Activated CD4-positive, alpha-beta T cell treated with anti-CD3 and anti-CD28 coated beads, Interleukin-2, amount 10 ng/mL, durations not matched to agents 24 days and 14 days (primary cell): ENCODE data around the gene PPP1R12B. TPM values are rescaled to one million over a fixed set of nuclear protein-coding genes. Genes with fewer than 3 reads are reported as not detected.
"Not testable (repeated sequence)": the region's sequence is repeated elsewhere in the genome, so short reads cannot be mapped to it uniquely, and the experiment has no call there.

Experiments
- DNase-seq: peaks from one replicate; pipeline ENCODE4 v3.0.0; 2022
- H3K27ac Mint-ChIP-seq: one replicate; pipeline ENCODE4 v1.8.0; 2022; ENCODE audit warnings: mild to moderate bottlenecking, mixed read lengths
- H3K27me3 Mint-ChIP-seq: one replicate; pipeline ENCODE4 v1.8.0; 2022; ENCODE audit warnings: mixed read lengths
- H3K36me3 Mint-ChIP-seq: one replicate; pipeline ENCODE4 v1.8.0; 2022; ENCODE audit warnings: low read depth, mild to moderate bottlenecking, mixed read lengths
- H3K4me1 Mint-ChIP-seq: one replicate; pipeline ENCODE4 v1.8.0; 2021; ENCODE audit warnings: mixed read lengths
- H3K4me3 Mint-ChIP-seq: one replicate; pipeline ENCODE4 v1.8.0; 2022; ENCODE audit warnings: mild to moderate bottlenecking, moderate library complexity, mixed read lengths
- H3K9me3 Mint-ChIP-seq: one replicate; pipeline ENCODE4 v1.8.0; 2021; ENCODE audit warnings: mixed read lengths
- intact Hi-C: fragments of 100-400 bp; cut with micrococcal nuclease; formaldehyde crosslinking; loops from one replicate; pipeline ENCODE4 v1.15.1; 2023
- total RNA-seq: library from RNA; stranded (reverse); gene quantifications from 2 replicates; pipeline ENCODE4 v1.2.3, GENCODE V29; 2022

PPP1R12B gene
- total RNA-seq, 1 donor from 2014 or later, result 14.8 TPM

DNA sequence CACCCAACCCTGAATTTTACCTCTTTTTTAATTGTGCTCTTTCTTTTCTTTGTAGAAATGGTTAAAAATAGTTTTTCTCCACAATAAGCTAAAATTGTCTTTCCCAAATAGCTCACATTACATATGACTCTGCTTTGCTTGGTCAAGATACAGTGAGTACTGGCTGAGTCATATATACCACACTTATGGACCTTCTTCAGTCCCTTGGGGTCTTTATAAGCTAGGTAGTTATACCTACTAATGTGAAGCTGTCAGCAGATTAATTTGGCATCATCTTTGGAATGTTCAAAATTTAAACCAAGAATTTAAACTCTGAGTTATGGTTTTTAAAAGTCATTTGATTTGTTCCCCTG lies 111.6 kb downstream of the PPP1R12B start:
- intact Hi-C loops, result loop anchor here (5.0 kb wide), 2 partner anchors 112 to 262 kb away; no protein-coding TSS in a partner anchor
- not testable (repeated sequence) for DNase-seq, H3K9me3 Mint-ChIP-seq, H3K36me3 Mint-ChIP-seq, H3K27ac Mint-ChIP-seq, H3K4me3 Mint-ChIP-seq, H3K4me1 Mint-ChIP-seq, H3K27me3 Mint-ChIP-seq

DNA sequence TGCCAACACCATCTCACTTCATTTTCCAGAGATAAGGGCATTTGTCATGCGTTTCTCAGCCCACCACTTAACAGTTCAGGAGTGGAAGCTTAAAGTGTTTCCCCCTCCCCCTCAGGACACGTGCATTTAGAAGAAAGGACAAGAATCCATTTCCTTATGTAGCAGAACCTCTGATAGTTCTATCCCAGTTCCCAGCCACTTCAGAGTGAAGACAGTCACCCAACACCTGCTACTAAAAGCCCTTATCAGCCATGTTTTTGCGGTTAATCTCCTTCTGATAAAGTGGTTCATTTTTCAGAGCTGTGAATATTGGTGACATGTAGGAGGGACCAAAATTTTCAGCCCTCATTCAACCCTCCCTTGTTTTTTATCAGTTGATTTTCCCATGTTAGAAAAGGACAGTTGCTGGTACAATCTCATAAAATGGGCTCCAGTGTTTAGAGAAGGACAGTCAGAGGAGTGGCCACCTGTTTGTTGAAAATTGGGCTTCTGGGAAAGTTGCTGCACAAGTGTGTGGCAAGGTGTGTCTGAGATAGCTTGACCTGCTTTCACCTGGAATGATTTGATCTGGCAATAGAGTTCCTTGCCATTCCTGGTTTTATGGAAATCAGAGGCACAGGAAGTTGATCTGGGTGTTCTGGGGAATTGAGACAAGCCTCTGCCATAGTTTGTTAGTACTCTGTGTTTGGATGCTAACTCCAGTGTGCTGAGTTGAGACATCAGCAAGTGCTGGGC lies 114.0 kb downstream of the PPP1R12B start:
- no peaks in the 10 kb centered on the region for H3K27me3 Mint-ChIP-seq
- no peak overlapping the region for H3K4me3 Mint-ChIP-seq
- no peak for DNase-seq
- no peaks in the 10 kb centered on the region for H3K36me3 Mint-ChIP-seq
- intact Hi-C loops, result loop anchor here (5.0 kb wide), 2 partner anchors 110 to 260 kb away; no protein-coding TSS in a partner anchor
- H3K4me1 Mint-ChIP-seq, result no peaks in the 10 kb centered on the region
- H3K27ac Mint-ChIP-seq, result no peak overlapping the region
- H3K9me3 Mint-ChIP-seq, result no peaks in the 10 kb centered on the region

DNA sequence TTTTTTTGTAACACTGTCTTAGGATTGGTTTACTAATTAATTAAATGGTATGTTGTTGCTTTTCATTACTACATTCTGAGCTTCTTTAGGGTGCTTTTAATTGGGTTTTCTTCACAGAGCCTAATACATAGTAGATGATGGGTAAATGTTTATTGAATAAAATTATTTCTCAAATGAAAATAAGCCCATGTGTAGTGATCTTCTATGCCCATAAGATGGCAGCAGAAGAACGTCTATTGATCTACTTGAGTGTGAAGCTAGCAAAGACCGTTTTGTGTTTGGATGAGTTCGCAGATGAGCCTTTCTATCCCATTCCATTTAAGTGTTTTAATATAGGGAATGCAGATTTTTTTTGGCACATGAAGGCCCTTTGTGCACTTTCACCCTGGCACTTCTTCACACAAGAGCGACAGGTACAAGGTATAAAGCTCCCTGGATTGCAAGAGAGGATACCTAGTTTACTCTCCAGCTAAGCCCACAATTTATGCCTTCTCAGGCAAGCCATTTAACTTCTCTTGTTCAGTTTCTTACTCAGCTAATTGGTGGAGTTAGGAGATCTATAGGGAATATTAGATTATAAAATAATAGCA lies 115.7 kb downstream of the PPP1R12B start:
- not testable (repeated sequence) for H3K9me3 Mint-ChIP-seq, H3K27me3 Mint-ChIP-seq, H3K27ac Mint-ChIP-seq, H3K4me3 Mint-ChIP-seq, H3K4me1 Mint-ChIP-seq, H3K36me3 Mint-ChIP-seq
- intact Hi-C loops, result loop anchor here (5.0 kb wide), 2 partner anchors 108 to 258 kb away; no protein-coding TSS in a partner anchor
- peak; percentile 65 for DNase-seq

DNA sequence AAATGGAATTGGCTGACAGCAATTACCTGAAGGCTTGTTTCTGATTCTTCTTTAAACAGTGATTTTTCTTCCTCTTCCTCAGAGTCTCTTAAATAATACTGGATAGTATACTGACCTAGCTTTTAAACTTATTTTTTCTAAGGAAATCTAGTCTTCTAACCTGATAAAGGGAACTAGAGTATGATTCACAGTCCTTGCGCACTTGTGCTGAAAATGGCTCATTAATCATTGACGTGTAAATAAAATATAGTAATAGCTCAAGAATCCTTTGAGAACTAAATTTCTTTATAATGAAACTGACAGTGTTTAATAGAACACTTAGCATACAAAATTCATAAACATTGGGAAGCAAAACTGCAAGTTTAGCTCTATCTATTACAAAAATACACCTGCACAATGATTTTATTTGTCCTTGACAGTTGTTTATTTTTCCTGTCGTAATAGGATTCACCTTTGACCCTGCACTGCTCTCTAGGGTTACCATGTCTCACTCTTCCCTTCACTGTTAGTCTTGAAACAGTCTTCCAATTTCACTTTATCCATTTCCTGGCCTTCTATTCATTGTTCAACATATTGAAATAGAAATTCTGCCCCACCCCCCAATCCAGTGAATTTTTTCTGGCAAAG lies 117.3 kb downstream of the PPP1R12B start:
- H3K27me3 Mint-ChIP-seq, DNase-seq, H3K9me3 Mint-ChIP-seq, H3K36me3 Mint-ChIP-seq, H3K4me1 Mint-ChIP-seq, intact Hi-C loops, H3K4me3 Mint-ChIP-seq, H3K27ac Mint-ChIP-seq: not testable (repeated sequence)

DNA sequence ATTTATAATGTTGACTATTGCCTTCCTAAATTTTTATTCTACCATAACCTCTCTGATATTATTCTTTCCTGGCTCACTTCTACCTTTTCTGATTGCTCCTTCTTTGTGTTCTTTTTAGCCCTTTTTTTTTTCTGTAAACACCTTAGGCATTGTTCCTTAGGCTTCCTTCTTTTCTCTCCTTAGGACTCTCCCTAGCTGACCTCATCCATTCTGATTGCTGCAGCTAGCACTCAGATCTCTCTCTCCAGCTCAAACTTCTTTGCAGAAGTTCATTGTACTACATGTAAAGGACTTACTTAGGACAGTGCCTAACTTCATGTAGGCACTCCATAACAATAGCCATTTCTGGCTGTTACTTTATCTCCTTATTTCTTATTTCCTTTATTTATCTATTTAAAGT lies 117.8 kb downstream of the PPP1R12B start:
- H3K27ac Mint-ChIP-seq, H3K36me3 Mint-ChIP-seq, H3K27me3 Mint-ChIP-seq, H3K4me3 Mint-ChIP-seq, H3K4me1 Mint-ChIP-seq, H3K9me3 Mint-ChIP-seq, intact Hi-C loops, DNase-seq: not testable (repeated sequence)

DNA sequence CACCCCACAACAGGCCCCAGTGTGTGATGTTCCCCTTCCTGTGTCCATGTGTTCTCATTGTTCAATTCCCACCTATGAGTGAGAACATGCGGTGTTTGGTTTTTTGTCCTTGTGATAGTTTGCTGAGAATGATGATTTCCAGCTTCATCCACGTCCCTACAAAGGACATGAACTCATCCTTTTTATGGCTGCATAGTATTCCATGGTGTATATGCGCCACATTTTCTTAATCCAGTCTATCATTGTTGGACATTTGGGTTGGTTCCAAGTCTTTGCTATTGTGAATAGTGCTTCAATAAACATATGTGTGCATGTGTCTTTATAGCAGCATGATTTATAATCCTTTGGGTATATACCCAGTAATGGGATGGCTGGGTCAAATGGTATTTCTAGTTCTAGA lies 118.9 kb downstream of the PPP1R12B start:
- H3K27me3 Mint-ChIP-seq, H3K4me3 Mint-ChIP-seq, H3K36me3 Mint-ChIP-seq, H3K4me1 Mint-ChIP-seq, DNase-seq, intact Hi-C loops, H3K27ac Mint-ChIP-seq, H3K9me3 Mint-ChIP-seq: not testable (repeated sequence)

DNA sequence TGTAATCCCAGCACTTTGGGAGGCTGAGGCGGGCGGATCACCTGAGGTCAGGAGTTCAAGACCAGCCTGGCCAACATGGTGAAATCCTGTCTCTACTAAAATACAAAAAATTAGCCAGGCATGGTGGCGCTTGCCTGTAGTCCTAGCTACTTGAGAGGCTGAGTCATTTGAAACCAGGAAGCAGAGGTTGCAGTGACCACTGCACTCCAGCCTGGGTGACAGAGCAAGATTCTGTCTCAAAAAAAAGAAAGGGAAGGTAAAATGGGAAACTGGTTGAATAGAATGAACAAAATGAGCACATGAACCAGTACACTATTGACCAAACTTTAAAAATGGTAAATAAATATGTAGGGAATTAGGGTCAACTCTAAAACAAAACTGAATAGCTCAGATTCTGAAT lies 120.2 kb downstream of the PPP1R12B start:
- H3K9me3 Mint-ChIP-seq, H3K36me3 Mint-ChIP-seq, H3K4me3 Mint-ChIP-seq, DNase-seq, intact Hi-C loops, H3K27ac Mint-ChIP-seq, H3K27me3 Mint-ChIP-seq, H3K4me1 Mint-ChIP-seq: not testable (repeated sequence)

DNA sequence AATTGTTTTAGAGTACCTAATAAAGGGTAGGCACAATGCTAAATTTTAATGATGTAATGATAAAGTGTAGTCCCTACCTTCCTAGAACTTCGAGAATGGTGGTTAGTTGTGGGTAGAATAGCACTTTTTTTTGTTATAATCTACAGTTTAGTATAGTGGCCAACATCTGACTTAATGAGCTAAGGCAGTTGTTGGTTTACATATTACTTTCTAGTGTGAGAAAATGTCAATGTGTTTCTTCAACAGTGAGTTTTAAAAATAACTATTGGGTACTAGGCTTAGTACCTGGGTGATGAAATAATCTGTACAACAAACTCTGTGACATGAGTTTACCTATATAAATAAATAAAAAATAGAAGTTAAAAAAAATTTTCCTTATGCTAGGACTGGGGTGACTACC lies 120.6 kb downstream of the PPP1R12B start:
- DNase-seq, H3K27ac Mint-ChIP-seq, H3K36me3 Mint-ChIP-seq, intact Hi-C loops, H3K27me3 Mint-ChIP-seq, H3K4me1 Mint-ChIP-seq, H3K9me3 Mint-ChIP-seq, H3K4me3 Mint-ChIP-seq: not testable (repeated sequence)

DNA sequence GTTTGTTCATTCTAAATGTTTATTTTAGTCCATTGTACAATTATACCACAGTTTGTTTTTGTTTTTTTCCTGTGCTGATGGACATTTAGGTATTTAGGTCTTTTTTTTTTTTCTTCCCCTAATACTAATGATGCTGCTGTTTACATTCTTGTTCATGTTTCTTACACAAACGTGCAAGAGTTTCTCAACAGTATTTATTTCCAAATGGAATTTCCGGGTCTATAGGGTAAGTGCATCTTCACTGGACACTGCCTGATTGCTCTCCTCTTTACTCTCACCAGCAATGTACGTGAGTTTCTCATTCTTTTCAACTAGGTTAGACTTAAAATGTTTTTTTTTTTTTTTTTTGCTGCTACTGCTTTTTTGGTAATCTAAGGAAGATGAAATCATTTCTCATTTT lies 122.7 kb downstream of the PPP1R12B start:
- Mint-ChIP-seq H3K27ac (no peak overlapping the region), H3K27me3 (no peaks in the 10 kb centered on the region), H3K4me3 (no peak overlapping the region), H3K9me3 (no peaks in the 10 kb centered on the region), H3K4me1 (no peaks in the 10 kb centered on the region), H3K36me3 (peaks cover 4% of the 10 kb centered on the region)
- no peak for DNase-seq
- intact Hi-C loops, result no loop called here

DNA sequence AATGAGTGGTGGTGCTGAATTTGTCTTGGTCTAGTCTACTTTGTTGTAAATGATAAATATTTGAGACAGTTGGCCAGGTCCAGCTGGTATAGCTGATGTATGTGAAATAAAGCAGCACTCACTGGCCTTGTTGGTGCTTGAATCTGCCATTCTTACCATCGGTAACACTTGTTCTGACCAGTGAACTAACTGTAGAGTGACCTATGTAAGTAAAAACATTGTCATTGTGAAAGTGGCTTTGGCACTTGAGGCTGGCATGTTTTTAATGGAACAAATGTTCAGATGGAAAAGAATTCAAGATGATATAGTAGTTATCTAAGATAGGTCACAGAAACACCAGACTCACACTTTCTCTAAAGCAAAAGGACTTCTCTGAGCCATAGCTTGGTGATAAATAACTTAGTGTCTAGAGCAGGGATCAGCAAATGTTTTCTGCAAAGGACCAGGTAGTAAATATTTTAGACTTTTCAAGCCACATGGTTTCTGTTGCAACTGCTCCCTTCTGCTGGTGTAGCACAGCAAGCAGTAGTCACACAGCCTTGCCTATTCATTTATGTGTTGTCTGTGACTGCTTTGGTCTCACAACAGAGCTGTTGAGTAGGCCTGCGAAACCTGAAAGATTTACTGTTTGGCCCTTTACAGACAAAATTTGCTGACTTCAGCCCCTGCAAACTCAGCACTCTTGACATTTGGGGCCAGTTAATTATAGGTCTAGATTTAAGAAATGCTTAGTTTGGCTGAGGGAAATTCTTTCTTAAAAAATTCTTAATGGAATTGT lies 124.0 kb downstream of the PPP1R12B start:
- DNase-seq, H3K4me3 Mint-ChIP-seq, intact Hi-C loops, H3K9me3 Mint-ChIP-seq, H3K27me3 Mint-ChIP-seq, H3K27ac Mint-ChIP-seq, H3K36me3 Mint-ChIP-seq, H3K4me1 Mint-ChIP-seq: not testable (repeated sequence)

DNA sequence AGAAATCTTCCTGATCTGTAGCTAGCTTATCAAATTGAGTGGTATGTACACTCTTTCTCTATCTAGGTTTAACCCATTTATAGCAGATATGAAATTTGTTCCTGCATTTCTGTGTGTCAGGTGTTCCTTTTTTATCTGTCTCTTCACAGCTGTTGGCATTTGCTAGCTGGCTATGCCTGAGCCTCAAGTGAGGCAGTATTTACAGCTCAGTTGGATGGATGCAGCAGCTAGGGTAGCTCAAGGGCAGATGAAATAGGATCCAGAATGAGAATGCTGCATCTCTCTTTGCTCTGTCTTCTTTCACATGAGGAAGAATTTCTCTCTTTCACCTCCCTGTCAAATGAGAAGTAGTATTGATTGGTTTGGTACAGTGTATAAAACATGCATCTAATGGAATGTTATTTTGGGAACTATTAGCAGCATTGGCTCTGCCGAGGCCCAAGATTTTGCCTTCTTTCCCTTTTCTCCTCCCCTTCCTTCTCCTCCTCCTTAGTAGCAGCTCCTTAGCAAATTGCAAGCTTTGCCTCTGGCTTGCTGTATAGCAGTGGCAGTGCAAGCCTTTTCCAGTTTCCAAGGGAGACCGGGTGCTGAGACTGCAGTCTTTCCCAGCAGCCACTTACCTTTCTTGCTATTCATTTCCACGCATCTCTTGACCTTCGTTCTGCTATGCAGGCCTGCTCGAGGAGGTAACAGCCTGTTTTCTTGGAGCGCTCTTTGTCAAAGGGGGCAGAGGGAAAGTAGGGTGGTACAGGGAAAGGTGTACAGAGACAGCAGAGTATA lies 125.0 kb downstream of the PPP1R12B start:
- intact Hi-C loops, H3K27me3 Mint-ChIP-seq, DNase-seq, H3K4me3 Mint-ChIP-seq, H3K27ac Mint-ChIP-seq, H3K4me1 Mint-ChIP-seq, H3K9me3 Mint-ChIP-seq, H3K36me3 Mint-ChIP-seq: not testable (repeated sequence)

DNA sequence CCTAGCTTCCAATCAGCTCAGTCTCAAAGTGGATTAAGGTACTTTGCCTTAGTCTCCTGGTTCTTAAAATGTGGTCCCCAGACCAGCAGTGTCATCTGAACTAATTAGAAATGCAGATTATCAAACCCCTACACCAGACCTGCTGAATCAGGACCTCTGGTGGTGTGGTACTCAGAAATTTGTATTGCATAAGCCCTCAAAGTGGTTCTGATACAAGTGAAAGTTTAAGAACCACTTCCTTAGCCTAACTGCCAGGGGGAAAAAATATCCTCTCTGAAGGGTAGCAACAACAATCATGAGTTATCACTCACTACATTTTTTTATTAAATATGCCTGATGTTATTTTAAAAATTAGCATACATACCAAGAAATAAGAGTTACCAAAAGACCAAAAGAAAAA lies 131.2 kb downstream of the PPP1R12B start:
- H3K27me3 Mint-ChIP-seq, result peaks cover 13% of the 10 kb centered on the region
- H3K36me3 Mint-ChIP-seq, DNase-seq, H3K9me3 Mint-ChIP-seq, intact Hi-C loops, H3K27ac Mint-ChIP-seq, H3K4me3 Mint-ChIP-seq: not testable (repeated sequence)
- peaks cover 26% of the 10 kb centered on the region for H3K4me1 Mint-ChIP-seq

DNA sequence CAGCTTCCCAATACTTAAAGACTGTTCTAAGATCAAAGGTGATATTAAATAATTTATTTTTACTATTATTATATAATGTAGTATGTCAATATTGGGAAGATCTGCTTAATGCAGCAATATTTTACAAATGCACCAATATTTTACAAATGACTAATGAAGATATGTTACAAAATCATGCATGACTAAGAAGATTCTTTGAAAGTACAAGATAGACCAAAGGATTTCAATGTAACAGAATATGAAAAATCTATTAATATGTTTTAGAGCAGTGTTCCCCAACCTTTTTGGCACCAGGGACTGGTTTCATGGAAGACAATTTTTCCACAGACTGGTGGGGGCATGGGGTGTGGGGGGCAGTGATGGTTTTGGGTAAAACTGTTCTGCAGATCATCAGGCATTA lies 132.1 kb downstream of the PPP1R12B start:
- Mint-ChIP-seq H3K4me1 (peaks cover 31% of the 10 kb centered on the region), H3K27me3 (peaks cover 13% of the 10 kb centered on the region)
- H3K36me3 Mint-ChIP-seq, H3K4me3 Mint-ChIP-seq, H3K27ac Mint-ChIP-seq, DNase-seq, H3K9me3 Mint-ChIP-seq, intact Hi-C loops: not testable (repeated sequence)
